Activated effector memory CD4-positive, alpha-beta T cell treated with Interleukin-2 at 50 U/mL for 16 hours (primary cell): Measurements from ENCODE around the gene IL17RC.

ENCODE experiments used
- DNase-seq: peaks from one replicate; pipeline ENCODE4 v3.0.0-alpha.2; 2020

Gene IL17RC

GRCh38 chr3:9947025-9947995, 30.4 kb downstream of the IL17RC start:
- DNase-seq = no peak

- no peak for DNase-seq
Measured at GRCh38 chr3:9948586-9948985, 31.7 kb downstream of the IL17RC start.

- no peak for DNase-seq
Measured at GRCh38 chr3:9949115-9949514, 32.2 kb downstream of the IL17RC start.

GRCh38 chr3:9949626-9950025, 32.7 kb downstream of the IL17RC start:
- no peak for DNase-seq

- DNase-seq = no peak
Measured at GRCh38 chr3:9951126-9951525, 34.2 kb downstream of the IL17RC start.

GRCh38 chr3:9951598-9951961, 34.7 kb downstream of the IL17RC start:
- no peak for DNase-seq

GRCh38 chr3:9951962-9952805, 35.3 kb downstream of the IL17RC start, which contains the start of gene PRRT3:
PRRT3 (minus strand) TSS chr3:9952408; CDS start chr3:9950115, 2,293 bp downstream.
- DNase-seq = peak; percentile 40

GRCh38 chr3:9955067-9955502, 38.2 kb downstream of the IL17RC start:
- DNase-seq = no peak

GRCh38 chr3:9955611-9956352, 38.9 kb downstream of the IL17RC start:
- DNase-seq = no peak

- no peak for DNase-seq
Measured at GRCh38 chr3:9957214-9957613, 40.3 kb downstream of the IL17RC start.

- no peak for DNase-seq
Measured at GRCh38 chr3:9965200-9965875, 48.4 kb downstream of the IL17RC start.

GRCh38 chr3:9966841-9967240, 49.9 kb downstream of the IL17RC start:
- DNase-seq = no peak

- DNase-seq = no peak
Measured at GRCh38 chr3:9969632-9970019, 52.7 kb downstream of the IL17RC start.

GRCh38 chr3:9970020-9970652, 53.2 kb downstream of the IL17RC start:
- DNase-seq = no peak

- no peak for DNase-seq
Measured at GRCh38 chr3:9976721-9977709, 60.1 kb downstream of the IL17RC start.

GRCh38 chr3:9978710-9979305, 61.9 kb downstream of the IL17RC start:
- DNase-seq = no peak

- no peak for DNase-seq
Measured at GRCh38 chr3:9980251-9980650, 63.4 kb downstream of the IL17RC start.
